HG03565 (cell line): ENCODE results near the gene TTLL9.

Experiments used
- ATAC-seq: cut with Tn5 transposase; IDR thresholded peaks from one replicate; pipeline ENCODE4 v1.9.1; 2021; ENCODE audit warnings: mild to moderate bottlenecking, moderate library complexity; ENCODE audit not compliant: unreplicated experiment

Gene TTLL9

DNA sequence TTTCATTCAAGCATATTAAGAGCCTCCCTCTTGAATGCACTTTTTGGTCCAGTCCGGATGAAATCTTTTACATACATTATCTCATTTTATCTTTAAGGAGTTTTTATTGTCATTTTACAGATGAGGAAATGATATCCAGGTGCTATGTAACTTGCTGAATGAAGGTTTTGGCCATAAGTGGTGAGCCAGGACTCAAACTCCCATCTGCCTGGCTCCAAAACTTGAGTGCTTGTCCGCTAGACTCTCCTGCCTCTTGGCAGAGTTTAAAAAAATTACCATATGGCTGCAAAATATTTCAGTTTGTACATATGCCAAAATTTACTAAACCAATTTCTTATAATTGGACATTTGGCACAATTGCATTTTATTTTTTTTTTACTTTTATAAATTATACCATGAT is 69.2 kb downstream of the TTLL9 start:
- no peak for ATAC-seq

DNA sequence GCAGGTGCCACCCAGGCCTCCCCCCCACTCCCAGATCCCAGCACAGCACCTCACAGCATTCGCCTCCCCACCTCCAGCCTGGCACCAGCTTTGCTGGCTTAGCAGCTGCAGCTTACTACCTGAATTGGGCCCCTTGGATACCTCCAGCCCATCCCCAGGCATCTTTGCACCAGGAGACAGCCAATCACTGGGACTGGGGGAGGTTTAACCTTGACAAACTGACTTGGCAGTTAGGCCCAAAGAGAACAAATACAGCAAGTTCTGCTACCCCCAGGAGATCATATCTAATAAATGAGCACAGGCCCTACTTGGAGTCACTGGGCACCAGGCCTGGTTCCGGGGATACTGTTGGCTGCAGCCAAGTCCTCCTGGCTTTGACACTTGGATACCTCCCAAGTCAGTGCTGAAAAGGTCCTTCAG is 72.6 kb downstream of the TTLL9 start:
- ATAC-seq, result no peak

DNA sequence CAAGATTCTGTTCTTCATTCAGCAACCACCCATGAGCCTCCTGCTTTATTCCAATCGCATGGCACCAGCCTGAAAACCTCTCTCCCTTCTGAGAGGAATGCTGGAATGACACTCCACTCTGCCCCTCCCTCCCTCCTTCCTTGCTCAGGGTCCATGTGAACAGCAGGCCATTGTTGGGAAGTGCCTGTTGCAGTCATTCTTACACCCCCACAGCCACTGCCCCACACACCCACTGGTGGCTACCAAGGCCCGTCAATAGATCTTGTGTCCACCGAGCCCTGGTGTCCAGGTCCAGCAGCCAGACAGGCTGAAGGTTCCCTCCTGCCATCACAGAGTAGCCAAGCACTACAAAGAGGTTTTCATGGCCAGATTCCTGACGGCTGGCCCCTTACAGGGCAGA is 74.9 kb downstream of the TTLL9 start:
- no peak for ATAC-seq

DNA sequence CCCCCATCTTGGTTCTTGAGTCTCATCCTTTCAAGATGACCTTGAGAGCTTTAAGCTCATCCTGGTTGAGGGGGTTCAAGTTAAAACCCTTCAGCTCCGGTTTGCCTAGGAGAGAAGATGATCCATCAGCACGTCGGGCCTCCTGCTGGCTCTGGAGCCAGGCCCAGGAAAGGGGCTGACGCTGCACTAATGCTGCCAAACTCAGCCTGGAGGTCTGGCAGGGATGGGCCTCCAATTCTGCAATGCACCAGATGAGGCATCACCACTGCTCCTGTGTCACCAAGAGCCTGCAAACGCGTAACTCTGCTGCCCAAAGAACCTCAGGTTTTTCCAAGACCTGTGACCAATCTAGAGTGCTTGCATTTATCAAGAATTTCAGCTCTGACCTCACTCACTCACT is 75.4 kb downstream of the TTLL9 start:
- no peak for ATAC-seq

DNA sequence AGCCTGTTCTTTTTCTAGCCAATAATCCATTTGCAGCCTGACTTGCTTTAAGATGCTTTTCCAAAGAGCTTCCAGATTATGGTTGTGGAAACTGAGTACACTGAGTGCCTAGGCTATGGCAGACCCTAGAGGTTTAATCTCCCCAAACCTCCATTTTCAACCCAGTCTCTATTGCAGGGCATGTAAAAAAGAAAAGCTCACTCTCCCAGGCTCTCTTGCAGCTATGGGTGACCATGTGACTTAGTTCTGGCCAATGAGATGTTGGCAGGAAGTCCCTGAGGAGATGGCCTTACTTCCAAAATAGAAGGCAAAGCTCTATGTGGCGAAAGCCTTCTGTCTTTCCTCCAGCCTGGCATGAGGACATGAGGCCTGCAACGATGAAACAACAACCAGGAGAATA is 77.6 kb downstream of the TTLL9 start:
- ATAC-seq, result no peak

DNA sequence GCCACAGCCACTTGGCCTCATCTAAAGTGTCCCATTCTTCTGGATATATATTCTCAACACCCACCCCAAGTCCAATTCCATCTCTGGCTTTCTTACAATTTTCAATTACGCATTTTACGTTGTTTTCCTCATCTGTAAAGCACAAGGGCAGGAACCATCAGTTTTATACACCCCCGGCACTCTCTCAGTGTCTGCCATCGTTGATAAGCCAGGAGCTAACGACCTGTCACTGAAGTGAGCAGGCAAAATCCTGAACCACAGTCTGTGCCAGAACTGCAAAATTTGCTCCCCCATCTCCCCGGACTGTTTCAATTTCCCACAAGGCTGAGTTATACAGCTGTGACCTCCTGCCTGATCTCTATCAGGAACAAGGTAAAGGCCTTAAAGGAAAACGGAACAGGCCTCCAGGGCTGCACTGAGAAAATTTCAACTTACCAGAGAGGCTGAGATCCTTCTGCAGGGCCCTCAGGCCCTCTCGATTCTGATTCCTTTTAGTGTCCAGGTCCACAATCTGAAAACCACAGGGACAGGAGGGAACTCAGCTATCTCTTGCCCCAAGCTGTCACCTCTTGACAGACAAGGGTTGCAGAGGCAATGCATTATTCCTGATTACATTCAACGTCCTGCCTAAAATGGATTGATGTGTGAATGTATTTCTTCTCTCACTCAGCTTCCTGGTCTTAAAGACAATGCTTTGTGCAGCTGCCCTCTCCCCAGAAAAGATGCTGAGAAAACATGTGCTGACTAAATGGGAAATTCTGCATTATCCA is 79.6 kb downstream of the TTLL9 start:
- no peak for ATAC-seq

DNA sequence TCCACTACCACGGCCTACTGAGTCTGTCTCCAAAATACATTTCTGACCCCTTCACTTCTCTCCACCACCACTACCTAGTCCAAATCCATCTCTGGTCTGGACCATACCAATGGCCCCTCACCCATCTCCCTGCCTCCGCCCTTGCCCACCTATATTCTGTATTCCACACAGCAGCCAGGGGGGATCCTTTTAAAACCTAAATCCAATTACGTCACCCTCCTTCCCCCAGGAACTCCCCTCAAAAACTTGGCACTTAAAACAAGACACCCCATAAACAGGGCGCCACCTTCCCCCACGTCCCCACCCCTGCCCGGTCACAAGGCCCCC is 80.7 kb downstream of the TTLL9 start:
- no peak for ATAC-seq

DNA sequence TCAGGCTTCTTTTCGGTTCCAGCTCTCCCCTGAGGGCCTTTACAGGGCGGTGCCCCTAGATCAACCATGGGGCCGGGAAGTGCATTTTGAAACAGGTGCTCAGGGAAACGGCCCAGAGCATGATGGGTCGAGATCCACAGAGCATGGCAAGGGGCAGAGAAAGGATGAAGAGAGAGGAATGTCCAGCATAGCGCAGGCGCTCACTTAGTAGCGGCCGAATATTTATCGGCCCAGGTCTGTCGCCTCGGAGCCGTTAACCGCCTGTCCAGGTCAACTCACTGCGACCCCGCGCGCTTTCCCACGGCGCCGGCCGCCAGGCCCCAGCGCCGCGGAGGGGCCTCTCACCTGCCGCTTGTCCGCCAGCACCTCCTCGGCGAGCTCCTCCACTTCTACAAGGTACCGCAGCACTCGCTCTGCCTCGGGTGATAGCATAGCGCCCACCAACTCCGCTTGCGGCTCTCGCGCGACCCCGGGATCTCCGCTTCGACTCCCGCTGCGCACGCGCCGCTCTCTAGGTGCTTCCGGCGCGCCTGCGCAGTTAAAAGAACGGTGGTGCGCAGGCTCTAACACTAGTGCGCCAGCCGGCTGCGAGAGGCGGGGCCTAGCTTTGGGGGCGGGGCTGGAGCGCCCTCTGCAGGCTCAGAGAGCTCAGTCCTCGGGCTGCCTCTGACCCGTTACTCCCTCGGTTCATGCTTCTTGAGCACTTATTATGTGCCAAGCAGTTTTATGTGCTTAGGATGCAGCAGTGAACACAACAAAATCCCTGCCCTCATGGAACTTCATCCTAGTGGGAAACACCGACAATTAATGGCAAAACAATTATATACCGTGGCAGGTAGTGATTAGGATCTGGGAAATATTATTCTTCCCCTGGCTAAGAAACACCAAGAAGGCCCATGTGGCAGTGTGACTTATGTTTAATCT is 81.4 kb downstream of the TTLL9 start, which contains the start of gene PDRG1:
Gene PDRG1, minus strand, starts transcription at position 517 of the 924 bp plus-strand sequence. Its CDS starts 85 bp downstream, at position 432.
- peak; percentile 89 for ATAC-seq

DNA sequence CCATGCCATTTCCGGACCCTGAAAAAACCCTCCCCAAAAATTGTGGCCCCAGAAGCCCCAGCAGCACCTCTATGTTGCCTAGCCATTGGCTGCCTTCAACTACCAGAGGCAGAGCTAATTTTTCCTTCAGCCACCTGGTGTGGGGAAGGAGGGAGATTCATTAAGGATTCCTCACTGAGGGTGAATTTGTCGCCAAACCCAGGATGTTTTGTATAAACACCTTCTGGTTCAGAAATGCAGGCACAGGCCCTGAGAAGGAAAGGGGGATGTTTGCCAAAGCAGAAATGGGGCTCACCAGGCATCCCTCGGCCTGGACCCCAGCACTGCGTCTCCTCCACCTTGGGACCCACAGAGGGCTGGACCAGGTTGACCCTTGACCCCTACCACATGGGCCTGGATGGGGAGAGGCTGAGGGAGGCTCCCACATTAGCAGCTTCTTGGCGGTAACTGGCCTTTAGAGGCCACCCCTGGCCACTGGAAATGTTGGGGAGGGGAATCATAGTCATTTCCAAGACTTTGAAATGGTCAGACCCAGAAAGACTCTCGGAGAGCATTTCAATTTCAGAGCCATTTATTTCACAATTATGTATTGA is 83.2 kb downstream of the TTLL9 start:
- ATAC-seq, result no peak

DNA sequence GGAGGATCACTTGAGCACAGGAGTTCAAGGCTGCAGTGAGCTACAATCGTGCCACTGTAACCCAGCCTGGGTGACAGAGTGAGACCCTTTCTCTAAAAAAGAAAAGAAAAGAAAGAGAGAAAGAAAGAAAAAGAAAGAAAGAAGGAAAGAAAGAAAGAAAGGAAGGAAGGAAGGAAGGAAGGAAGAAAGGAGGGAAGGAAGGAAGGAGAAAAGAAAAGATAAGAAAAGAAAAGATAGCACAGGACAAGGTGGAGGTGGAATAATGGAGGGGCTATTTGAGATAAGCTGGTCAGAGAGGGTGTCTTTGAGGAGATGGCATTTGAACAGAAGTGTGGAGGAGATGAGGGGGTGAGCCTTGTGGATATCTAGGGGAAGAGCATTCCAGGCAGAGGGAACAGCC is 84.1 kb downstream of the TTLL9 start:
- no peak for ATAC-seq

DNA sequence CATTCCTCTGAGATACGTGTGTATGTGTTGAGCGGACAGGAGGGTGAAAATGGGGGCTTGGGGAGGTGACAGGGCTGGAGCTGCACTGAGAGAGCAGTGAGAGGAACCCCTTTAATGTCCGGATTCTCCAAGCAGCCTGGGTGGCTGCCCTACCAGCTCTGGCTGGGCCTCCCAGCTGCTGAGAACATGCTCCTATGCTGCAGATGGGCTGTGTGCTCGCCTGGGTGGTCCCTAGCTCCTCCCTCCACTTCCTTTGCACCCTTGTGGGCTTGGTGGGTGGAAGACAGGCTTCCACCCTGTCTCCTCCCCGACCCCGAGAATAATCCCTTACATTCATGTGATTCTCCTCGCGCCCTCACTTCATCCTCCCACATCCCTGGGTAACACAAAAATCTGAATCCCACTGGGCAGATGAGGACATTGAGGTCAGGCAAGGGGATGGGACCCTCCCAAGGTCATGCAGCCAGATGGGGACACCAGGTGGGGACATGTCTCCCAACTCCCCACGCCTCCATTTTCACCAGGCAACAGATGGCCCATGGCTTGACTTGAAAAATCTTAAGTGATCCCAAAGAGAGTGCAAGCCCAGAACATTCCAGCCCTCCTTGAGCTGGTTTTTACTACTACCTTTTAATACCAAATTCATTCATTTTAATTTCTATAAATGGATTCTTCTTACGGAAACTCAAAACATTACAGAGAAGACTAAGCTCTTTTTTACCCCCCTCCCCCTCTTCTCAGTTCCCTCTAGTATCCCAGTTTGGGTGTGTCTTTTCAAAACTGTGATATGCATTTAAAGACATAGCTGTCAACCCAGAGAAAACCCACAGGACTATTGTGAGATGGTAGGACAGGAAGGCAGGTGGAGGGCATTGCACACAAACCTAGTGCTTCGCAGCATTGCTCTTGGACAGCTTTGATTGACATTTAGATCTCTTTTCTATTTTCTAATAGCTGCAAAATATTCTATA is 86.4 kb downstream of the TTLL9 start:
- ATAC-seq, result no peak

DNA sequence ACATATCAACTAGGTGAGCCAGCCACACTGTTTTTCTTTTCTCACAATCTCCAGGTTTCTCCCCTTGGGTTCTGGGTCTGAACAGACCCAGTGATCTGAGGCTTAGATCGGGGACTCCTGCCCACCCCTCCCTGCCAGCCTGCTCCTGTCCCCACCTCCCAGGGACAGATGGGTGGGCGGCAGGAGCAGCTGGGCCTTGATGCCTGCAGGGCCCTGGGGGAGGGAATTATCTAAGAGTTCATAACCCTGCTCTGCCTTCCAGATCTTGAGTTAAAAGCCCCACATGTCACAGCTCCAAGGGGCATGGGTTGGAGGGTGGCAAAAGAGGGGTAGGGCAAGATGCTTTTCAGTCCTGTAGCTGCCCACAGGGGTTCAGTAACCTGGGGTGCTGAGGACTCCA is 92.3 kb downstream of the TTLL9 start:
- no peak for ATAC-seq

DNA sequence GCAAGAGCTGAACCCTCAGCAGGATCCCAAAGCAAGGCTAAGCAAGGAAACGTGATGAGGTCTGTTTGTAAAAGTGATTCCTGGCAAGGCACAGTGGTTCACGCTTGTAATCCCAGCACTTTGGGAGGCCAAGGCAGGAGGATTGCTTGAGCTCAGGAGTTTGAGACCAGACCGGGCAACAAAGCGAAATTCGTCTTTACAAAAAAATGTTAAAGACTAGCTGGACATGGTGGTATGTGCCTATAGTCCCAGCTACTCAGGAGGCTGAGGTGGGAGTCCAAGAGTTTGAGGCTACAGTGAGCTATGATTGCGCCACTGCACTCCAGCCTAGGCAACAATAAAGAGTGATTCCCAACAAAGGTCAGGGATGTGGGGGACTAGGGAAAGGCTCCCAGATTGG is 93.5 kb downstream of the TTLL9 start:
- ATAC-seq, result no peak

DNA sequence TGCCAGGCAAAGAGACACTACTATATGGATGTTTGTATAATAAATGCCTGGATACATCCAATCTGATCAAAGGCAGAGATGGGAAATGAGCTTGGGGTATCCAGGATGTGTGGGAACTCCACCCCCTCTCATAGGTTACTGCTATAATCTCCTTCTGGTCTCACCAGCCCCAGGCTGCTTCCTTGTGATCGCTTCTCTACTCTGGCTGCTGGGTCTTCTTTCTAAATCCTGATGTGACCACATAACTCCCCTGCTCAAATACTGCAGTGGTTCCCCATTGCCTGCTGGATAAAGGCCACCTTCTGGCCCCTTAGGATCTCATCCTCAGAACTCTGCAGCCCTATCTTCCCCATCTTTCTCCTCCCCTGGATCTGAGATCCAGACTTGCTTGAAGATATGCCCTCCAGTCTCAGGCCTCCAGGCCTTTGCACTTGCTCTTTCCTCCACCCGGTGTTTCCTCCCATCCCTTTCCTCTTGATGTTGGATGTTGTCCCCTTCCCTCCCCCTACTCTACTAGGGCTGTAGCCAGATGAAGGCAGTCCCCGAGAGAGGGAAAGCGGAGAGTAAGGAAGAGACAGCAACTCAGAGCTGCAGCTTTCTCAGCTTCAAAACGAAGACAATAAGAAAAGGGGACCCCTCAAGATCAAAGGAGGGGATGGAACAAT is 96.7 kb downstream of the TTLL9 start:
- no peak for ATAC-seq

DNA sequence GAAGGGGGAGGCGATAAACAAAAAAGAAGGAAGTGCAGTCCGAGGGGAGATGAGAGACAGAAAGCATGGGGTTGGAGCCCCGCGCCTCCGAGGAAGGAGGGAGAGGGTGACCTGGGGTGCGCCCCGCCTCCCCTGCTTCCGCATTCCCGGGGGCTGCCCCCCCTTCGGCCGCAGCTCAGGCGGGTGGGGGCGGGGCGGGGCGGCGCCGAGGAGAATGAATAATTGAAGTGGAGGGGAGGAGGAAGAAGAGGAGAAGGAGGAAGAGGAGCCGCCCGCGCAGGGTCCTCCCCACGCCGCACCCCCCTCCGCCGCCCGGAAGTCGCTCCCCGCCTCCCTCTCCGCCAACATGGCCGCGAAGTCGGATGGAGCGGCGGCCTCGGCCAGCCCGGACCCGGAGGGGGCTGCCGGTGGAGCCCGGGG is 97.4 kb downstream of the TTLL9 start, which contains the start of gene XKR7:
Gene XKR7, plus strand, starts transcription at position 322 of the 420 bp plus-strand sequence. Its CDS starts 25 bp downstream, at position 347.
- ATAC-seq, result no peak

DNA sequence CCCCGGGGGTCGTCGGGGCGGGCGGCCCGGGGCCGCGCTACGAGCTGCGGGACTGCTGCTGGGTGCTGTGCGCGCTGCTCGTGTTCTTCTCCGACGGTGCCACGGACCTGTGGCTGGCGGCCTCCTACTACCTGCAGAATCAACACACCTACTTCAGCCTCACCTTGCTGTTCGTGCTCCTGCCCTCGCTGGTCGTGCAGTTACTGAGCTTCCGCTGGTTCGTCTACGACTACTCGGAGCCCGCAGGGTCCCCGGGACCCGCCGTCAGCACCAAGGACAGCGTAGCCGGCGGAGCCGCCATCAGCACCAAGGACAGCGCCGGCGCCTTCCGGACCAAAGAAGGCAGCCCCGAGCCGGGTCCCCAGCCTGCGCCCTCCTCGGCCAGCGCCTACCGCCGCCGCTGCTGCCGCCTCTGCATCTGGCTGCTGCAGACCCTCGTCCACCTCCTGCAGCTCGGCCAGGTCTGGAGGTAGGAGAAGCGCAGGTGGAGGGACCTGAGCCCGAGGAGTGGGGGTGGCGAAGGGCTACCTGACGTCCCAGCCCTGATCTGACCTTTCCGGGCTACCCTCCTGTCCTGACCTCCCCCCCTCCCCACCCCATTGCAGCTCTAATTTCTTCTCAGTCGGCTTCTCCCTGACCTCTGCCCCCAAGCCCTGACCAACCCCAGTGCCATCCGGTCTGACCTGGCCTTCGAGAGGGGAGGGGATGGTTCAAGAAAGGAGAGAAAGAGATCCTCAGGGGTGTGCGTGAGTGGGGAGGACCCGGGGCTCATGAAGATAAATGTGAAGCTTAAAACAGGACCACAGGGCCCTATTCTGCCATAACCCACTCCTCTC is 98.1 kb downstream of the TTLL9 start:
- ATAC-seq, result no peak

DNA sequence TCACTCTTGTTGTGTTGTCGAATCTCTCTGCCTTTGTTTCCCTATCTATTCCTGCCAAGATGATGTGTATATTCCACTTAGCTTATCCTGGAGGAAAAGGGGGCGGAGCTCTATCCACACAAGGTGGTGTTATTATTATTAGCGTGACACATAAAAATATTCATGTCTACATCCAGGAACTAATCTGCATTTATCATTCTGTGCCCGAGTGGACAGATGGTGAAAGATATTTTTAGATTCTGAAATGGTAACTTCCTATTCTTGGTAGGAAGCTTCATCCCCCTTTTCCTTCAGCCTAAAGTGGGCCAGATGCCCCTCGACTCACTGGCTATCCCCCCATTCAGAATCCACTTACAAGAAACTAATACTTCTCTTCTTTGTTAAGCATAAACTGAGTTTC is 99.6 kb downstream of the TTLL9 start:
- ATAC-seq, result no peak

DNA sequence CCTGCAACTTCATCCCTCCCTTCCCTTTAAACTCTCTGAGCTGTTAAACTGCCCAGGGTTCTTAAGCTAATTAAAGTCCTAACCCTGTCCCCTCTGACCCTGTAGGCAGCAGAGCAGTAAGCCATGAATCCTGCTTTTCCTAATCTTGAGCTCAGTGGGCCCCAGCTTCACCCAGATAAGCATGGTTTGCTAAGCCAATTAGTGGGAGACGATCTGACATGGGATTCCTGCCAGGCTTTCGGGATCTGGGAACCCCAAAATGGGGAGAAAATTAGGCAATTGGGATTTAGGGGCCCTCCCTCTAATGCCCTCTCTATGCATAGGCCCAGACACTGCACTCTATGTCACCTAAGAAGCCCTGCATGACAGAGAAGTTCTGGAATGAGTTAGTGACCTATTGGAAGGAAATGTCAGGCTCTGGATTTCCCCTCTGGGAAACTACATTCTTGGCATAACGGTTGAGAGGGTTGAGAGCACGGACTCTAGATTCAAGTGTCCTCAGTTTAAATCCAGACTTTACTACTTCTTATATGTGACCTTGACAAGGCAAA is 102.1 kb downstream of the TTLL9 start:
- no peak for ATAC-seq

DNA sequence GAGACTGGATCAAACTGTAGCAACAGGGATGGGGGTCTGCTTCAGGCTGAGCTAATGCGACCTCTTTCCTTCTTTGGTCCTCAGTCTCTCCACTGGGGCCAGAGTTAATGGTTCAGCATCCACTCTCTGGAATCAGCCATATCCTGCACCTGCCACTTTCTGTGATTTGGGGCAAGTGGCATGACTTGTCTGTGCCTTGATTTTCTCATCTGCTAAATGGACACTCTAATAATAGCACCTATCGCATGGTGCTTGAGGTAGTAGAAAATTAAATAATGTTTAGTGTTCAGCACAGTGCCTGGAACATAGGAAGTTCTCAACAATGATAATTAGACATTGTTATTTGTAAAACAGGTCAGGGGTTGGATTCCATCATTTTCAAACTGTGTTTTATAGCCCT is 103.9 kb downstream of the TTLL9 start:
- no peak for ATAC-seq
